Measurements from ENCODE around the gene EML4. TPM values are rescaled to one million over a fixed set of nuclear protein-coding genes. Genes with fewer than 3 reads are reported as not detected.

EML4 gene
- polyA plus RNA-seq, 1 donor (not counting 4 experiments of a cell fraction or from before 2014, with no cell fraction given), result 36.4 TPM

DNA sequence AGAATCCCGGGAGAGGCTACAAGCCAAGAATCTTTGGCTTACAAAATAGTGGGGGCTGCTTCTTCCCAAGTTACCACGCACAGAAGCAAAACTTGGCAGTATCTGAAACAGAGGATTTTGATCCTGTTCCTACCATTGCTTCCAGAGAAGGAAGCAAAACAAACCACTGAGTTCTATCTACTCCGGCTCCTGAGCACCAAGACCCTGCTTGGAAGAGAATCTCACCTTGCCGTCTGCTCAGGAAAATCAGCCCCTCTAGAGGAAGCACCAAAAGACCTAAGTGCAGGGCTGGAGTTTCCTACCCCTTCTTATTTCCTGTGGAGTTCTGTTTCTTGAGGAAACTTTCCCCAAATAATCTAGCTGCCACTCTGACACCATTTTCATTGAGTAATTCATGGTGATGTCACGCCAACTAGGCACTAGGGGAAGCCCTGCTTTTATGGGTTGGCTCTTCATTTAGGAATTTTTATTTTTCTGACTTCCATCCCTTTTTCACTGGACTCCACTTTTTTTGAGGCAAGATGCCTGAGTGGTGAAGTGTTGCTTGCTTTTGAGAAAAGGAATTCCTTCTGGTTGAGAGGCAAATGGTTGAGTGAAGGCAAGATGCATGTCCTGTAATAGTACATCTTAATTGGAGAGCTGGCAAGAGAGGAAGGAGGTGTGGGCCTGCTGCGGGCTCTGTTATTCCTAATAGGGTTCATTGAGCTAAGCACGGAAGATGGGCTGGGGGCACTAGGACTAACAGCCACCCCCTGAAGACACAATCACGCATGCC is 36.8 kb upstream of the EML4 start:
- peaks cover 44% of the 10 kb centered on the region for H3K4me1 ChIP-seq (ENCODE audit: control insufficient read depth, extremely low read depth, insufficient read depth, low read length)
- FAIRE-seq, result no peak

DNA sequence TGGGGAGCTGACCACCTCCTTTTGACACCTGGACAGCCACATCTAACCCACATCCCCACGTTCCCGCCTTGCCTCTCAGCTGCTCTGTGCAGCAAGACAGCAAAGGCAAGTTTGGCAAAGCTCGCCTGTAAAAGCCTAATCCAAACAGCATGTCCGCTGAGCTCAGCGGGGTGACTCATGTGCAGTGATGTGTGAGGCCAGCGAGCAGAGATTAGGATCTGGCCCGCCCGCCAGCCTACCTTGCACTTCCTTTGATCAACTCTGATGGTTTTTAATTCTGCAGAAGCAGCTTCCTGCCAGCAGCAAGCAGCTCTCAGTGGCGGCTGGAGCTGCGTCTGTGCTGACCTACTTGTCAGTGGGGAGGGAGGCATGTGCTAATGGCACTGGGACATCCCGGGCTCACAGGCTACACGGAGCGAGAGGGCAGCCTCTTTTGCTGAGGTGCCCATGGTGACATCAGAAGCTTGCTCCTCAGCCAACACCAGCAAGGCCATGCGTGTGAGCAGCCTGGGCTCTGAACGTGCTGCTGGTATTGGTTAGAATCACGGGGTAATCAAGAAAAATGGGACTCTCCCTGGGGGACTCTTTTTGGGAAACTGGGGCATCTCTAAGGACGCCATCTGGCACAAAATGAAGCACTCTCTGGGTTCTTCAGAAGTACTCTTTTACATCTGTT is 36.0 kb upstream of the EML4 start:
- H3K9me3 ChIP-seq (ENCODE audit: control insufficient read depth, low read depth, low read length), result no peaks in the 10 kb centered on the region
- H3K9ac ChIP-seq (ENCODE audit: control insufficient read depth, extremely low read depth, insufficient read depth, low read length), result peak overlapping the region; percentile 28
- FAIRE-seq (peak; percentile 76), DNase-seq (ENCODE audit: low read depth, low spot score) (no peak)
- TF ChIP-seq, protein P1, sequence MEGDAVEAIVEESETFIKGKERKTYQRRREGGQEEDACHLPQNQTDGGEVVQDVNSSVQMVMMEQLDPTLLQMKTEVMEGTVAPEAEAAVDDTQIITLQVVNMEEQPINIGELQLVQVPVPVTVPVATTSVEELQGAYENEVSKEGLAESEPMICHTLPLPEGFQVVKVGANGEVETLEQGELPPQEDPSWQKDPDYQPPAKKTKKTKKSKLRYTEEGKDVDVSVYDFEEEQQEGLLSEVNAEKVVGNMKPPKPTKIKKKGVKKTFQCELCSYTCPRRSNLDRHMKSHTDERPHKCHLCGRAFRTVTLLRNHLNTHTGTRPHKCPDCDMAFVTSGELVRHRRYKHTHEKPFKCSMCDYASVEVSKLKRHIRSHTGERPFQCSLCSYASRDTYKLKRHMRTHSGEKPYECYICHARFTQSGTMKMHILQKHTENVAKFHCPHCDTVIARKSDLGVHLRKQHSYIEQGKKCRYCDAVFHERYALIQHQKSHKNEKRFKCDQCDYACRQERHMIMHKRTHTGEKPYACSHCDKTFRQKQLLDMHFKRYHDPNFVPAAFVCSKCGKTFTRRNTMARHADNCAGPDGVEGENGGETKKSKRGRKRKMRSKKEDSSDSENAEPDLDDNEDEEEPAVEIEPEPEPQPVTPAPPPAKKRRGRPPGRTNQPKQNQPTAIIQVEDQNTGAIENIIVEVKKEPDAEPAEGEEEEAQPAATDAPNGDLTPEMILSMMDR (optimal IDR thresholded peaks at IDR 0.05 in 1 of 3, IDR thresholded peaks at IDR 0.05 in 1 of 3, conservative IDR thresholded peaks at IDR 0.05 in 1 of 3; ENCODE audit: extremely low read depth in 1 of 3, insufficient read depth in 2 of 3, low read length in 3 of 3), result no peak
- TF ChIP-seq EZH2 (IDR thresholded peaks at IDR 0.05; ENCODE audit: low read length), result no peak
- peaks cover 38% of the 10 kb centered on the region for H3K4me1 ChIP-seq (ENCODE audit: control insufficient read depth, extremely low read depth, insufficient read depth, low read length)
- H3K4me2 ChIP-seq (ENCODE audit: control insufficient read depth, extremely low read depth, insufficient read depth, low read depth, low read length), result peak overlapping the region; percentile 62
- peak overlapping the region; percentile 88 for H2AFZ ChIP-seq (ENCODE audit: control insufficient read depth, low read length)
- no peaks in the 10 kb centered on the region for H4K20me1 ChIP-seq (ENCODE audit: control insufficient read depth, extremely low read depth, insufficient read depth, low read length)
- H3K79me2 ChIP-seq (ENCODE audit: control insufficient read depth, insufficient read depth, low read length), result no peaks in the 10 kb centered on the region
- no peaks in the 10 kb centered on the region for H3K36me3 ChIP-seq (ENCODE audit: control insufficient read depth in 2 of 2, extremely low read depth in 1 of 2, insufficient read depth in 2 of 2, low read length in 2 of 2)
- dilution Hi-C loops (cut with MboI; ENCODE audit: extremely low pct_ligation_motif_present, low sequenced_read_pairs), result no loop called here
- peak overlapping the region; percentile 73 for H3K27ac ChIP-seq (ENCODE audit: control insufficient read depth, insufficient read depth, low read length)
- H3K4me3 ChIP-seq (ENCODE audit: control insufficient read depth in 2 of 3, extremely low read depth in 1 of 3, insufficient read depth in 2 of 3, low read depth in 1 of 3, low read length in 3 of 3), result peak overlapping the region in 1 of 3 experiments; percentile 30
- H3K9me1 ChIP-seq (ENCODE audit: control insufficient read depth, extremely low read depth, insufficient read depth, low read length), result no peaks in the 10 kb centered on the region
- no peaks in the 10 kb centered on the region for H3K27me3 ChIP-seq (ENCODE audit: control insufficient read depth, extremely low read depth, insufficient read depth, low read length)

More for the DNA sequence above, 36.8 kb upstream of the EML4 start:
- no peak overlapping the region for H3K4me3 ChIP-seq (ENCODE audit: control insufficient read depth in 2 of 3, extremely low read depth in 1 of 3, insufficient read depth in 2 of 3, low read depth in 1 of 3, low read length in 3 of 3)
- H3K27me3 ChIP-seq (ENCODE audit: control insufficient read depth, extremely low read depth, insufficient read depth, low read length), result no peaks in the 10 kb centered on the region
- H3K9me3 ChIP-seq (ENCODE audit: control insufficient read depth, low read depth, low read length), result no peaks in the 10 kb centered on the region
- dilution Hi-C loops (cut with MboI; ENCODE audit: extremely low pct_ligation_motif_present, low sequenced_read_pairs), result no loop called here
- TF ChIP-seq, protein P1 (optimal IDR thresholded peaks at IDR 0.05 in 1 of 3, IDR thresholded peaks at IDR 0.05 in 1 of 3, conservative IDR thresholded peaks at IDR 0.05 in 1 of 3; ENCODE audit: extremely low read depth in 1 of 3, insufficient read depth in 2 of 3, low read length in 3 of 3), result no peak
- no peak for TF ChIP-seq EZH2 (IDR thresholded peaks at IDR 0.05; ENCODE audit: low read length)
- no peak for DNase-seq (ENCODE audit: low read depth, low spot score)
- H4K20me1 ChIP-seq (ENCODE audit: control insufficient read depth, extremely low read depth, insufficient read depth, low read length), result no peaks in the 10 kb centered on the region
- no peaks in the 10 kb centered on the region for H3K9me1 ChIP-seq (ENCODE audit: control insufficient read depth, extremely low read depth, insufficient read depth, low read length)
- peak overlapping the region; percentile 73 for H3K27ac ChIP-seq (ENCODE audit: control insufficient read depth, insufficient read depth, low read length)
- H3K4me2 ChIP-seq (ENCODE audit: control insufficient read depth, extremely low read depth, insufficient read depth, low read depth, low read length), result peak overlapping the region; percentile 62
- no peaks in the 10 kb centered on the region for H3K79me2 ChIP-seq (ENCODE audit: control insufficient read depth, insufficient read depth, low read length)
- peak overlapping the region; percentile 88 for H2AFZ ChIP-seq (ENCODE audit: control insufficient read depth, low read length)
- no peaks in the 10 kb centered on the region for H3K36me3 ChIP-seq (ENCODE audit: control insufficient read depth in 2 of 2, extremely low read depth in 1 of 2, insufficient read depth in 2 of 2, low read length in 2 of 2)
- peak overlapping the region; percentile 28 for H3K9ac ChIP-seq (ENCODE audit: control insufficient read depth, extremely low read depth, insufficient read depth, low read length)

All from keratinocyte (primary cell).